ENCODE data around the gene RNF151.
"Not testable (repeated sequence)": the region's sequence is repeated elsewhere in the genome, so short reads cannot be mapped to it uniquely, and the experiment has no call there.

Gene RNF151

GRCh38 chr16:1966460-1966859 is at the start of gene RNF151:
TSS of gene RNF151 (plus strand) at chr16:1966856. CDS start at chr16:1966882, 26 bp downstream.
- no peak for DNase-seq

GRCh38 chr16:1917056-1917664 is 49.5 kb upstream of the RNF151 start:
- no peak for DNase-seq

- DNase-seq: no peak
Observed at GRCh38 chr16:1917665-1918350, 48.8 kb upstream of the RNF151 start.

DNA sequence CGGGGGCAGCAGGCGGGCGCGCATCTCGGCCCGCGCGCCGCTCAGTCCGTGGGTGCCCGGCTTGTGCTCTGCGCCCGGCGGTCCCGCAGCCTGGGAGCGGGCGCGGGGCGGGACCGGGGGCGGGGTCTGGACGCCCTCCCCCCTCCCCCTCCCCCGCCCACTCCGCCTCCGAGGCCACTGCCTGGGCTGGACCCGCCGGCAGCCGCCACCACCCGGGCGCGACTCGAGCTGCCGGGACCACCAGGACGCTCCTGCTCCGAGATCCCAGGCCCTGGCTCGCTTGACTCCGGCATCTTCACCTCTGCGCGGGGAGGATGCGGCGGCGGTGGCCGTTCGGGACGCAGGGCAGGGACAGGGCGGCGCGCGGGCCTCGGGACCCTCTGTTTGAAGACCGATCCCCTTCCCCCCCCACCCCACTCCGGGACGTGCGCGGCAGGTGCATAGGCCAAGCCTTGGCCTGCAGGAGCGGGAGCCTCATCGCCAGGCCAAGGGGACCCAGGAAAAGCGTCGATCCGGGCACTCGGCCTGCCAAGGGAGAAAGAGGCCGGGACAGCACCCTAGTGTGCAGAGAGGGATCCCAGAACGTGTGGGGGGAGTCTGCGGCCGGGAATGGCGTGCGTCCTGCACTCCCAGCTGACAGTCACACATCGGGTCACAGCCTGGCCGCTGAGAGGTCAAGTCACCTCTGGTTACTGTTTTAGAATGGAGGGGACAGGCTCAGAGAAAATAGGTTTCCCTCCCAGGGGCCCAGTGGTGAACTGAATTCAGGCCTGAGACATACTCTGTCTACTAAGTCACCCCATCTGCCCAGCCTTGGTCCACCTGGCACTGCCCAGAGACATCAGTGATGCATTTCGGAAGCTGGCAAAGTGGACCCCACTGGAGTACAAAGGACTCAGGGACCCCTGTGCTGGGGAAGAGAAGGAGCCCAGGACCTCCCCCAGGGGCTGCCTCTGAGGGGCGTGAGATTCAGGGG is 48.0 kb upstream of the RNF151 start, which contains the start of gene HS3ST6:
HS3ST6 (minus strand) TSS at position 65 of the 976 bp plus-strand sequence. CDS start 92 bp downstream, outside the sequence.
- no peak for DNase-seq

GRCh38 chr16:1919327-1919998 is 47.2 kb upstream of the RNF151 start:
- no peak for DNase-seq

- DNase-seq: not testable (repeated sequence)
Observed at GRCh38 chr16:1920122-1920521, 46.5 kb upstream of the RNF151 start.

DNA sequence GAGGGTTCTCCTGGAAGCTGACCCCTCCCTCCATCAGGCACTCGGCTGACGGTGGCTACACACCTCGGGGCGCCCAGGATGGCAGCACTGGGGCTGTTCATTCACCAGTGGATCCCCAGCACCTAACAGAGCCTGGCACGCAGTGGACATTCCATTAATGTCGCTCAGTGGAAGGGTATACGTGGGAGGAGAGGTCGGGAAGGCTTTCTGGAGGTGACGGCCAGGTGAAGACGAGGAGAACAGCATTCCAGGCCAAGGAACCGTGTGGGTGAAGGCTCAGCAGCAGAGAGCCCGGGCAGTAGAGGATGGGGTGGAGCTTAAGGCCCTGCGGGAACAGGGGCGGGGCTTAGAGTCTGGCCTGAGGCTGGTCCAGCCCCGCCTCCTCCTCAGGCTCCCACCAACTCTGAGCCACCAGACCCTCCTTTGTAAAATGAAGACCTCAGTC is 45.9 kb upstream of the RNF151 start:
- no peak for DNase-seq

GRCh38 chr16:1922357-1922756 is 44.3 kb upstream of the RNF151 start:
- no peak for DNase-seq

DNA sequence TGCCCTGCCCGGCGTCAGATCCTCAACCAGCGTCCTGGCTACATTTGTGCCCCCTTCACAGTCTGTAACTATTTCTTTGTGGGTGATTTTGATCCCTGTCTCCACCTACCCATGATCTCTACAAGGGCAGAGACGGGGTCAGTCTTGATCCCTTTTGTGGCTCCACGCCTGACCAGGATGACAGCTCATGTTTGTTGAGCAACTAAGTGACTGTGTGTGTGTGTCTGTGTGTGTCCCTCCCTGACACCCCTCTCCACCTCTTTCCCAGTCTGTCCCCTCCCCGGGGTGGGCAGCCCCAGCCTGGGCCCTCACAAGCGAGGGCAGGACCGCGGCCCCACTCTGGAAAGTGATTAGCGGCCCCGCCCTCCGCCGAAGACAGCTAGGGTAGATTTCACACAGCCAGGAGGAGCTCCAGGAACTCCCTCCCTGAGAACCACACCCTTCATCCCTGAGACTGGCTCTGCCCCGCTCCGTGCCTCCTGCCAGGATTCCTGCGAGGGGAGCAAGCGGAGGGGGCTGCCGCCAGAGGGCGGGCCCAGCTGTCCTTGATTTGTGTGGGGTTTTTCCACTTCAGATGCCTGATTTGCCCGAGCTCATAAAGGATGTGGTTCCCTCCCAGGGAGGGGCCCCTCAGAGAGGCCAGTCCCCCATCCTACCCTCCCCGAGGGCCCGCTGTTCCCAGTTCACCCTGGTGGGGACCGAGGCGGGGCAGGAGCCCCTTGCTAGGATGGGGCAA is 43.2 kb upstream of the RNF151 start:
- DNase-seq: no peak

GRCh38 chr16:1924095-1924494 is 42.6 kb upstream of the RNF151 start:
- DNase-seq: no peak

DNA sequence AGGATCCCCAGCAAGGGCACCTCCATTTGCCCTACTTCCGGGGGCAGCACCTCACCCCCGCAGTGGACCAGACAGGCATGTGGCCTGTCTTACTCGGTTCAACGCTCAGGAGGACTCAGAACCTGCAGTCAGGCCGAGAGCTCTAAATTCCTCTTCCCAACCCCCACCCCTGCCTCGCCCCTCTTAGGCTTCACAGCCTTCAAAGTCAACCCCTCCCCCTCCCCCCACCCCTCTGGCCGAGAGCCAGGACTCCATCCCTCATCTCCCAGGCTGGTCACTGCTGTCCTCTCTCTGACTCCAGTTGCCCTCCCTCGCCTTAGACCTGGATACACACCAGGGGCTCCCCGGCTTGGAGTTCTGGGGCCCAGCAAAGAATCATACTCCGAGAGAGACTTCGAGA is 40.4 kb upstream of the RNF151 start:
- no peak for DNase-seq

- DNase-seq: no peak
Observed at GRCh38 chr16:1929105-1929504, 37.6 kb upstream of the RNF151 start.

- DNase-seq: no peak
Observed at GRCh38 chr16:1929578-1930337, 36.9 kb upstream of the RNF151 start.

DNA sequence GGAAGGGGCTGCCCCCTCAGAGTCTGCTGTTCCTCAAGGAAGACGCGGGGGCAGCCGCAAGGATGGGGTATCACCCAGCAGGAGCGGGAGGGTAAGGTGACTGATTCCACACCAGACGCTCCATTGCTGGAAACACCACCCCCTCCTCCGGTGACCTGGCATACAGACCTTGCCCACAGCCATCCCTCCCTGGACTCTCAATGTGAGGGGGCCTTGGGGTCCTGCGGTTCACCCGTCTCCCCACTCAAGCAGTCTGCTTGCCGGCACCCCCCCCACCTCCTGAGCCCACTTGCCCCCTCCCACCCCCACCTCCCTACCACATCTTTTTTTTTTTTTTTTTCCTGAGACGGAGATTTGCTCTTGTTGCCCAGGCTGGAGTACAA is 36.3 kb upstream of the RNF151 start:
- no peak for DNase-seq

DNA sequence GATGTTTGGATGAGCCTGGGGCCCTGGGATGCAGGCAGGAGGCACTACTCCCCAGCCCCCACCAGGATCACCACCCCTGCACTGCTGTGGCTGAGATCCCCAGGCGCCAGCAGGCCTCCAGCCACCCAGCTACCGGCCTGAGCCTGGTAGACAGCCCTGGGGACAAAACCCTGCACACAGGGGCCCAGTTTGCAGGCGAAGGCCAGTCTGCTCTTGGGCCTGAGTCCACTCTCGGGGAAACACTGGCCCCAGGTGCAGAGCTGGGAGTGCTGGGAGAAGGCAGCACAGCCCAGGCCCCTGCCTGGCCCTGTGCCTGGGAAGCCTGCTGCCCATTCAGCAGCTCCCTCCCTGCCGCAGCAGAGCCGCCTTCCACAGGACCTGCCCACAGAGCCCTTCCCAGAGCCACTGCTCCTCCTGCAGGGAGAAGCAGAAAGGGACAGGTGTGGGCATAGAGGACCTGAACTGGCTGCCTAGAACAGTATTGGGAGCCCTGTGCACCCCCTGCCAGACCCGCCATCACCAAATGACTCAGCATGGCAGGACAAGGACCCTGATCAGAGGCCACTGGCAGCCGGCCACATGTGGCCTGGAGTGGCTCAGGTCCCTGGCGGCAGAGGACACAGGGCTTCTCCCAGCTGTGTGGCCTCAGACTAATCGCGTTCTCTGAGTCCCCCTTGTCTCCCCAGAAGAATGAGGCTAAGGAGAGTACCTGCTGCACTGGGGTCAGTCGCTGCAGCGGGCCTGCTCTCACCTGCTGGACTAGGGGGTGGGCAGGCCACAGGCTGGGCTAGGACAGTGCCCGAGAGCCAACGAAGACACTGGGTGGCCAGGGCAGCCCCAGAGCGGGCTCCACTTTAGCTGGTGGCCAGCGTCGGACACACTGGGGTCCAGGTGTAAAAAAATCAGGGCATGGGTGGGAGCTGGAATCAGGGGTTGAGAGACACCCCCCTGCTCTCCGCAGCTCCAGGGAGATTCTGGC is 34.3 kb upstream of the RNF151 start:
- DNase-seq: no peak

DNA sequence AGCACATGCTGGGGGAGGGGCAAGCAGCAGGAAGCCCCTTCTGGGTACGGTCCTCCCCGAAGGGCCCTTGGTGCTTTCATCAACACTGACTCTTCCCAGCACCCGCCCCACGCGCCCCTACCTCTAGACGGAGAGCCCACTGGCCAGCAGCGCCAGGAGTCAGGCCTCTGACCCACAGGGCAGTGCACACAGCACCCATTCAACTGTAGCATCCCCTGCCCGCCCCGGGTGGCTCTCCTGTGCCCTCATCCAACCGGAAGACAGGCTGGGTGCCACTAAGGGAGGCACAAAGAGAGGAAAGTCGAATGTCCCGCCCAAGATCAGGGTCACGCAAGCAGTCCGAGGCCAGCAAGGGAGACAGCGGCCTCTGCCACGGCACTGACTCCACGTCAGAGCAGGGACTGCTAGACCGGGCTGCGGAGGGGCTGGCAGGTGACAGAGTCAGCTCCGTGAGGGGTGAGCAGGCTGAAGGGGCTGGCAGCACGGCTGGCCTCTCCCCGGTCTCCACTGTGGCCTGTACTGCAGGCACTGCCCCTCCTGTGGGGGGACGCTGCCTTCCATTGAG is 33.5 kb upstream of the RNF151 start:
- no peak for DNase-seq

DNA sequence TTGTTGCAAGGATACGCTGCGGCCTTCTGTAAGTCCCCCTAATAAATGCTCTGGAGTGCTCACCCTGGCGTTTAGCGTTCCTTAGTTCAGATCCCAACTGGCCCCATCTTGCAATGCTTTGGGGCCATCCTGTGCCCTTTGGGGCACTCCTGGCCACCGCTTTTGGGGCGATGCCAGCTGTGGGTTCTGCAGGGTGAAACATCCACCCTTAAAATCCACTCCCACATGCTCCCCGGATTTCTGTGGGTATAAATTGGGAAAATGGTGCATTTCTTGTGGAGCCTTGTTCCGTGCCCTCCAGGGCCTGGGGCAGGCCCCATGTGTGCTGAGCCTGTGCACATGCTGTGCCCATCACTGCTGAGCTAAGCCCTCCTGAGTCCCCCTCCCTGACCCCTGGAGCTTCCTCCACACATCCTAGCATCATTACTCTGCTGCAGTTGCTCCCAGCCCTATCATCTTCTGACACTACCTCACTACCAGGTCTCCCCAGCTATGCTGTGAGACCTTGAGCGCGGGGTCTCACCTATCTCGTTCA is 29.6 kb upstream of the RNF151 start:
- no peak for DNase-seq

GRCh38 chr16:1938316-1938715 is 28.3 kb upstream of the RNF151 start:
- DNase-seq: no peak

DNA sequence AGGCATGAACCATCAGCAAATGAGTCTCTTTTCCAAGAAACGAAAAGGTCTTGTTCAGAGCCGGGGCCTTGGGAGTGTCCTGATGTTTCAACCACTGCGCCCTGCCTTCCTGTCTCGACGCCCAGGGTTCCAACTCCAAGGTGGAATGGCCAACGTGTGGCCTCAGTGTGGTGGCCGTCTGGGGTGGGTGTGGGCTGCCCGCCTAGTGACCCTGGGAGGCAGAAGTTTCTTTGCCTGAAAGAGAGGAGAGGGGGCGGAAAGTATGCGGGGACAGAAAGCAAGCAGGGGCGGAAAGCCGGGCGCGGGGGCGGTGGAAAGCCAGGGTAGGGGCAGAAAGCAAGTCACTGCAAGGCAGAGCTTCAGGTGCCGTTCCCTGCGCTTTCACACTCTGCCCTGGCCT is 27.7 kb upstream of the RNF151 start:
- no peak for DNase-seq

Measured in NCI-H2081 treated with DMSO at 0.1 percent for 48 hours (cell line).